Measurements from ENCODE around the gene MLC1.

DNA sequence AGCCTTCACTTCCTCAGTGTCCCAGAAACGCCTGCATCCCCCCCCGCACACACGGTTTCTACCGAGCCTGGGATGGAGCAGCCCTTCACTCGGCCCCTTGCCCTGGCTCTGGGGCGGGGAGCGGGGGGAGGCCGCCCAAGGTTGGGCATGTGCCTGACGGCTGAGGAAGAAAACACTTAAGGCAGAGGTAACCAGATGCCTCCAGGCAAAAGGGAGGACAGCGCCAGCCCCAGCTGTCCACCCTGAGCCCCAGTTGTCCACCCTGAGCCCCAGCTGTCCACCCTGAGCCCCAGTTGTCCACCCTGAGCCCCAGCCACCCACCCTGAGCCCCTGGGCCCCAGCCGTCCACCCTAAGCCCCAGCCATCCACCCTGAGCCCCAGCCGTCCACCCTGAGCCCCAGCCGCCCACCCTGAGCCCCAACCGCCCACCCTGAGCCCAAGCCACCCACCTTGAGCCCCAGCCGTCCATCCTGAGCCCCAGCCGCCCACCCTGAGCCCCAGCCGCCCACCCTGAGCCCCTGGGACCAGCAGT lies 23.3 kb downstream of the MLC1 start:
- no peak for TF ChIP-seq CTCF (conservative IDR thresholded peaks at IDR 0.05; ENCODE audit: low read length)
- no peak for TF ChIP-seq EZH2phosphoT487 (IDR thresholded peaks at IDR 0.05; ENCODE audit: borderline replicate concordance, low read depth, low read length)

All from OCI-LY7 (cell line).